K562 (cell line): Measurements from ENCODE around the gene MARK3.

Experiments
- ARNT ChIP-seq, 2 experiments: fragments of 450-650 bp; IDR thresholded peaks; 2 replicates each; pipeline ENCODE4 v1.6.1; 2016; ENCODE audit warnings: mild to moderate bottlenecking in 1 of 2
- CCAR2 ChIP-seq: fragments of 200-400 bp; formaldehyde crosslinking; IDR thresholded peaks from 2 replicates; pipeline ENCODE4 v1.6.1; 2017; ENCODE audit warnings: mild to moderate bottlenecking, low read depth, low read length
- COPS2 ChIP-seq: fragments of 450-650 bp; conservative IDR thresholded peaks from 2 replicates; pipeline ENCODE4 v1.6.1; 2016; ENCODE audit warnings: mild to moderate bottlenecking, moderate library complexity
- E2F5 ChIP-seq: sonication (generic); formaldehyde crosslinking; IDR thresholded peaks from 2 replicates; pipeline ENCODE4 v1.8.0; 2022; ENCODE audit warnings: mild to moderate bottlenecking, missing genetic modification reagents
- KAT7 ChIP-seq: sonication (generic); formaldehyde crosslinking; IDR thresholded peaks from 2 replicates; pipeline ENCODE4 v1.8.0; 2022; ENCODE audit warnings: missing genetic modification reagents, mild to moderate bottlenecking, borderline replicate concordance
- POLR2AphosphoS5 ChIP-seq: IDR thresholded peaks from 2 replicates; pipeline ENCODE4 v1.6.1; 2011; ENCODE audit warnings: mild to moderate bottlenecking, low read depth, low read length, moderate library complexity; ENCODE audit not compliant: control insufficient read depth, insufficient read depth
- TARDBP ChIP-seq: fragments of 450-650 bp; IDR thresholded peaks from 2 replicates; pipeline ENCODE4 v1.6.1; 2016
- TGIF2 ChIP-seq: sonication (generic); formaldehyde crosslinking; IDR thresholded peaks from 2 replicates; pipeline ENCODE4 v1.8.1; 2022; ENCODE audit warnings: mild to moderate bottlenecking, missing genetic modification reagents, moderate library complexity

DNA sequence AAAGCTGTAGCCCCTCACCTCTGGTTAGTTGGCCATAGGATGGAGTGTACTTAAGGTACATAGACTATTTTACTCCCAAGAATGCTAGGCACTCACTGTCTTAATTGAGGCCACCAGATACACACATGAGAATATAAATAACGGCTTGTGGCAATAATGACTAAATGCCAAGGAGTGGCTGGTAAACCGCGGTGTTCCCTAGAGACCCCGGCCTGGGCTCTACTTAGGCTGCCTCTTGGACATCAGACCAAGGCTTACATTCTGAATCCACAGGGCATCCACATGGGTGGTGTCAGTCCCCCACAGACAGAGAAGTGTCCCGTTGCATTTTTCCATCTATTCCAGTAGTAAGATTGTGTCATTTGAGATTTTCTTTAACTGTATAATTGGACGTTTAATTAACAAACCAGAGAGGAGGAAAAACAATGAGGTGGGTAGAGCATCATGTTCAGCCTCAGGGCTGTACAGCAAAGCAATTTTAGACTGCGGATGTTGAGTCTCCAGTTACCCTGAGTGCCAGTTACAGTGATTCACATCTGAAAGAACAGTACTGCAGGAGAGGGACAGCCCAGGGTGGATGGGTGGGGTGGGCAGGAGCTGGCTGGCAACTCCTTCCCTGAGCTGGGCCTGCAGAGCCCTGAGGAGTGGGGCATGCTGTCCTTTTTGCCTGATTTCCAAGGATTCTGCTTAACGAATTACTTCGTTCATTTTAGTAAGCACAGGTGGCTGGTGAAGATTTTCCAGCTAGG, 116.9 kb downstream of the MARK3 start:
- no peak for TF ChIP-seq TGIF2 (CRISPR knock-in tag)
- no peak for TF ChIP-seq E2F5 (CRISPR knock-in tag)
- TF ChIP-seq POLR2AphosphoS5 = no peak
- TF ChIP-seq TARDBP = no peak
- no peak for TF ChIP-seq ARNT (IDR thresholded peaks at IDR 0.05)
- TF ChIP-seq KAT7 = no peak
- no peak for TF ChIP-seq CCAR2
- TF ChIP-seq COPS2 = no peak
